ENCODE data around the gene LRRC10.

LRRC10 gene

GRCh38 chr12:69602954-69603353, 7.8 kb downstream of the LRRC10 start:
- TF ChIP-seq CTCF (IDR thresholded peaks at IDR 0.05; ENCODE audit: low read depth, low read length), result no peak
- no peak overlapping the region for H3K4me3 ChIP-seq (ENCODE audit: low read depth, low read length)

- TF ChIP-seq CTCF (IDR thresholded peaks at IDR 0.05; ENCODE audit: low read depth, low read length), result no peak
- H3K4me3 ChIP-seq (ENCODE audit: low read depth, low read length), result no peak overlapping the region
Measured at GRCh38 chr12:69601962-69602685, 8.6 kb downstream of the LRRC10 start.

- no peak overlapping the region for H3K4me3 ChIP-seq (ENCODE audit: low read depth, low read length)
- no peak for TF ChIP-seq CTCF (IDR thresholded peaks at IDR 0.05; ENCODE audit: low read depth, low read length)
Measured at GRCh38 chr12:69600804-69601203, 9.9 kb downstream of the LRRC10 start.

GRCh38 chr12:69598174-69598753, 12.4 kb downstream of the LRRC10 start:
- no peak overlapping the region for H3K4me3 ChIP-seq (ENCODE audit: low read depth, low read length)
- TF ChIP-seq CTCF (IDR thresholded peaks at IDR 0.05; ENCODE audit: low read depth, low read length), result no peak

GRCh38 chr12:69595689-69596088, 15.0 kb downstream of the LRRC10 start:
- H3K4me3 ChIP-seq (ENCODE audit: low read depth, low read length), result no peak overlapping the region
- no peak for TF ChIP-seq CTCF (IDR thresholded peaks at IDR 0.05; ENCODE audit: low read depth, low read length)

- no peak overlapping the region for H3K4me3 ChIP-seq (ENCODE audit: low read depth, low read length)
- no peak for TF ChIP-seq CTCF (IDR thresholded peaks at IDR 0.05; ENCODE audit: low read depth, low read length)
Measured at GRCh38 chr12:69589082-69589481, 21.6 kb downstream of the LRRC10 start.

GRCh38 chr12:69588527-69588926, 22.2 kb downstream of the LRRC10 start:
- no peak overlapping the region for H3K4me3 ChIP-seq (ENCODE audit: low read depth, low read length)
- no peak for TF ChIP-seq CTCF (IDR thresholded peaks at IDR 0.05; ENCODE audit: low read depth, low read length)

All from WI38 (cell line).